ENCODE measurements around the gene CHST13. TPM values are rescaled to one million over a fixed set of nuclear protein-coding genes. Genes with fewer than 3 reads are reported as not detected.

The CHST13 gene
- total RNA-seq, 2 experiments from 2014 or later = not detected

- Mint-ChIP-seq H3K27me3 (no peaks in the 10 kb centered on the region), H3K36me3 (no peaks in the 10 kb centered on the region), H3K4me3 (no peak overlapping the region), H3K4me1 (ENCODE audit: low read depth) (peaks cover 11% of the 10 kb centered on the region), H3K27ac (no peak overlapping the region), H3K9me3 (no peaks in the 10 kb centered on the region)
- POLR2A ChIA-PET = no interaction called here
- intact Hi-C loops (cut with micrococcal nuclease) = no loop called here
- DNase-seq = no peak
- CTCF ChIA-PET = no interaction called here
These were observed 41.3 kb upstream of the CHST13 start for GRCh38 chr3:126482503-126483255.

- DNase-seq = no peak
- ChIA-PET POLR2A (no interaction called here), CTCF (no interaction called here)
- no peaks in the 10 kb centered on the region for H3K36me3 Mint-ChIP-seq
- H3K4me1 Mint-ChIP-seq (ENCODE audit: low read depth) = peaks cover 11% of the 10 kb centered on the region
- intact Hi-C loops (cut with micrococcal nuclease) = no loop called here
- no peak overlapping the region for H3K4me3 Mint-ChIP-seq
- H3K9me3 Mint-ChIP-seq = no peaks in the 10 kb centered on the region
- H3K27ac Mint-ChIP-seq = no peak overlapping the region
- no peaks in the 10 kb centered on the region for H3K27me3 Mint-ChIP-seq
These were observed 40.6 kb upstream of the CHST13 start for GRCh38 chr3:126483321-126483761.

DNA sequence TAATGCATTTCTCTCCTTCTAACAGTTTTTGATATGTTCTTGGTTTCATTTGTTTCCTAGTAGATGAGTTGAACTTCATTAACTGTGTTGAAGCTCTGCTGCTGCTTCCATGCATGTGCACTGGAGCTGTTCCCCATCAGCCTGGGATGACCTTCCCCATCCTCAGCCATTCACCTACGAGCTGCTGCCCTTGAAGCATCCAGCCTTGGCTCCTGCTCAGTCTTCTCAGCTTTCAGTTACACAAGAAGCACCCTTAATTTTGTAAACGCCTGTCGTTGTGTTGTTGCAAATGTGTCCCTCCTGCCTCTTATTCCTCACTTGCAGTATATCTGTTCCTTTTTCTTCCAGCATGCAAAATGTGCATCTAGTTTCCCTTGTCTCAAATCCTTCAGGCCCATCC, 39.8 kb upstream of the CHST13 start:
- H3K4me3 Mint-ChIP-seq = no peak overlapping the region
- no peak for DNase-seq
- no peaks in the 10 kb centered on the region for H3K27me3 Mint-ChIP-seq
- H3K36me3 Mint-ChIP-seq = no peaks in the 10 kb centered on the region
- intact Hi-C loops (cut with micrococcal nuclease) = no loop called here
- ChIA-PET CTCF (no interaction called here), POLR2A (no interaction called here)
- no peaks in the 10 kb centered on the region for H3K9me3 Mint-ChIP-seq
- no peak overlapping the region for H3K27ac Mint-ChIP-seq
- peaks cover 11% of the 10 kb centered on the region for H3K4me1 Mint-ChIP-seq (ENCODE audit: low read depth)

DNA sequence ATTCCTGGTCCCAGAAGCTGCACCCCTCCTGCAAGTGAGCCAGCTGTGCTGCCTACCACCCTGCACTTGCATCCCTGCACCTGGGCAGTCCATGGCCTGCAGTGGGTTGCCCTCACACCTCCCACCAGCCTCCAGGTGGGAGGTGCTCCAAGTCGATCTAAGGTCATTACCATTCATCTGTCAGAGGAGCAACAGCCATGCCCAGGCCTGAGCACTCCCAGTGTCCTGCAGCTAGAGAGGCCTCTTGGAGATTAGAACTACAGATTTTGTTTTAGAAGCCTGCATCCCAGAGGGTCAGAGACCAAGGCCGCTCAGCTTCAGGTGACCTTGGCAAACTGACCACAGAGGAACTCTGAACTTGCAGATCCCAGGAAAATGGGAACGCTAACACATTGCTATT, 39.3 kb upstream of the CHST13 start:
- H3K36me3 Mint-ChIP-seq = no peaks in the 10 kb centered on the region
- H3K9me3 Mint-ChIP-seq = no peaks in the 10 kb centered on the region
- H3K4me3 Mint-ChIP-seq = no peak overlapping the region
- no peak for DNase-seq
- H3K27me3 Mint-ChIP-seq = no peaks in the 10 kb centered on the region
- ChIA-PET POLR2A (no interaction called here), CTCF (no interaction called here)
- no peak overlapping the region for H3K27ac Mint-ChIP-seq
- intact Hi-C loops (cut with micrococcal nuclease) = no loop called here
- peaks cover 11% of the 10 kb centered on the region for H3K4me1 Mint-ChIP-seq (ENCODE audit: low read depth)

DNA sequence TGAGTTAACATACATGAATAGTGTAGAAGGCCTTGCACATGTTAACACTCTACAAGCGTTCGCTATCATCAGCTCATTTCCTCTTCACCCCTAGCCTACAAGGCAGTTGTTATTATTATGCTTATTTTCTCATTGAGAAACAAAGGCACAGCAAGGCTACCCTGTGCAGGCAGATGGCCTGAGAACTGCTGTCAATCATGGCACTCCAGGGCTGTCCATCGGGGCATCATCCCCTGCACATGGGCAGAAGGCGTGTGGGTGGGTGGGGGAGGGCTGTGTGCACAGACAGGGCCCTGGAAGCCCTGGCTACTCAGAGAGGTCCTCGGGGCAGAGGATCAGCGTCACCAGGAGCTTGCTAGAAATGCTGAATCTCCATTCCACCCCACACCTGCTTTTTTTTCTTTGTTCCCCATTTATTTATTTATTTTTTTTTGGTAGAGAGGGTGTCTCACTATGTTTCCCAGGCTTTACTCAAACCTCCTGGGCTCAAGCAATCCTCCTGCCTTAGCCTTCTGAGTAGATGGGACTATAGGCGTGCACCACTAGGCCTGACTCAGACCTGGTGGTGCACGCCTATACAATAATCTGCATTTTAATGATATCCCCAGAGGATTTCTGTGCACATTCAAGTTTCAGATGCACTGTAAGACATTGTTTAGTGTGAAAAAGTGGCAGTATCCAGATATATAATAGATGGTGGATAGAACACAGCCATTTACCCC, 38.6 kb upstream of the CHST13 start:
- intact Hi-C loops (cut with micrococcal nuclease) = no loop called here
- ChIA-PET POLR2A (no interaction called here), CTCF (no interaction called here)
- H3K36me3 Mint-ChIP-seq = no peaks in the 10 kb centered on the region
- no peaks in the 10 kb centered on the region for H3K27me3 Mint-ChIP-seq
- no peaks in the 10 kb centered on the region for H3K9me3 Mint-ChIP-seq
- DNase-seq = no peak
- no peak overlapping the region for H3K27ac Mint-ChIP-seq
- no peak overlapping the region for H3K4me3 Mint-ChIP-seq
- H3K4me1 Mint-ChIP-seq (ENCODE audit: low read depth) = peaks cover 11% of the 10 kb centered on the region

DNA sequence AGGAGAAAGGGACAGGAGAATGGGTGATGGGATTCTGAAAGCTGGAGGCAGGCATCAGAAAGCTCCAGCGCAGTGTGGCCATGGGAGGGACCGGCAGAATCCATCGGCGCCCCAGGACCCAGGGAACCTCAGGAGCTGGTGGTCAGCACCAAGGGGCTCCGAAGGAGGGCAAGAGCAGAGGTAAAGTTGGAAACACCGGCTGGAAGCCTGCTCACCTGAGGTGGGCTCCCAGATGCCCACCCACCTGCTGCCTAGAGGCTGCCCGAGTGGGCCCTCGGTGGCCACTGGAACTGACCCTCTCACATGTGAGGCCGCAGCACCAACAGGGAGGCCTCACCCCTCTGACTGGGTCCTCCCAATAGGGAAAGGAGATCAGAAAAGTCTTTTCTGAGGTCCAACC, 38.0 kb upstream of the CHST13 start:
- Mint-ChIP-seq H3K27me3 (no peaks in the 10 kb centered on the region), H3K4me1 (ENCODE audit: low read depth) (peaks cover 11% of the 10 kb centered on the region), H3K9me3 (no peaks in the 10 kb centered on the region), H3K36me3 (no peaks in the 10 kb centered on the region), H3K27ac (no peak overlapping the region), H3K4me3 (no peak overlapping the region)
- no peak for DNase-seq
- CTCF ChIA-PET = no interaction called here
- POLR2A ChIA-PET = no interaction called here
- intact Hi-C loops (cut with micrococcal nuclease) = no loop called here

DNA sequence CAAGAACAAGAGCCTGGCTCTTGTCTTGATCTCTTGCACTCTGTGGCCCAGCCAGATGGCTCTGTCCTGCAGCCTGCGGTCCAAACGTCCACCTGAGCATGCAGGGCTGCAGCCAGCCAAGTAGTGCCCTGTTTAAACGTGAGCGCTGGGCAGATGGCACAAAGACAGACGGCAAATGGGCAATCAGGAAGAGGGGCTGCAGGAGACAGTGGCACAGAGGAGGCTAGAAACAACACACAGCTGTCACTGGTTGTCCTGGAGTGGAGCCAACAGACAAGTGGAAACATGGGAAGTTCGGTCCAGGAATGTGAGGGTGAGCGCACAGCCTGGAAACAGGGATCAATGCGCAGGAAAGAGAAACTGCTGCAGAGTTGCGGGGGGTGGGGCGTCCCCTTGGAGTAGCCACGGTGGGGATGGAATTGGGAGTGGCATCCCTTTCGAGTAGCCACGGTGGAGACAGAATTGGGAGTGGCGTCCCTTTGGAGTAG, 37.6 kb upstream of the CHST13 start:
- ChIA-PET CTCF (no interaction called here), POLR2A (interaction anchor here (0.6 kb wide), 1 partner anchor 433 kb away, joined by 5 read pairs; no protein-coding TSS in a partner anchor)
- Mint-ChIP-seq H3K27me3 (no peaks in the 10 kb centered on the region), H3K27ac (no peak overlapping the region), H3K4me3 (no peak overlapping the region), H3K9me3 (no peaks in the 10 kb centered on the region), H3K4me1 (ENCODE audit: low read depth) (peaks cover 11% of the 10 kb centered on the region), H3K36me3 (no peaks in the 10 kb centered on the region)
- no peak for DNase-seq
- intact Hi-C loops (cut with micrococcal nuclease) = no loop called here

DNA sequence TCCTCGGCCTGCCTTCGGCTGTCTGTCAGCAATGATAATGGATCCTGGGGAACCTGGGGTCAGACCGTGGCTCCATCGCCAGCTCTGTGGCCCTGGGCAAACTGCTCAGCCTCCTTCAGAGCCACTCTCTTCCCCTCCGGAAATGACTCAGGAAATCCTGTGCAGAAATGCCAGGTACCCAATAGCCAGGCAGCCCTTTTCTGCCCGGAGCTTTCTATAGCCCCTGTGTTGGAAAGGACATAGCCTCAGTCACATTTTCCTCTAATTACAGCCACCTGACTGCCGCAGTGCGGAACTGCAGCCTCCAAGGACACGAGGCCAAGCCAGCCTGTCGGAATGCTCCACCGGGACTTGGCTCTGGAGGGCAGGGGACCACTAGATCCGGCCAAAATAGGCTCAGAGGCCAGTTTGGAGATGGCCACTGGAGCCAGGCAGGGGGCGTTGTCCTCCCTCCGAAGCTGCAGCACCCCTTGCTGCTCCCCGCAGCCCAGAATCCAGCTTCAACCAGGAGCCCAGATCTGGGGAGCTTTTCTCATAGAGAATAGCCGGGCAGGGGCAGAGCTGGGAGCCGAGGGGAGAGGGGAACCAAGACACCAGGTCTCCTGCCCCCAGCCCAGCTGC, 36.7 kb upstream of the CHST13 start:
- ChIA-PET POLR2A (interaction anchor here (0.6 kb wide), 1 partner anchor 432 kb away, joined by 5 read pairs; no protein-coding TSS in a partner anchor), CTCF (no interaction called here)
- no peaks in the 10 kb centered on the region for H3K9me3 Mint-ChIP-seq
- H3K27ac Mint-ChIP-seq = no peak overlapping the region
- no peaks in the 10 kb centered on the region for H3K27me3 Mint-ChIP-seq
- H3K4me1 Mint-ChIP-seq (ENCODE audit: low read depth) = peaks cover 11% of the 10 kb centered on the region
- H3K36me3 Mint-ChIP-seq = no peaks in the 10 kb centered on the region
- intact Hi-C loops (cut with micrococcal nuclease) = no loop called here
- peak; percentile 24 for DNase-seq
- H3K4me3 Mint-ChIP-seq = no peak overlapping the region

DNA sequence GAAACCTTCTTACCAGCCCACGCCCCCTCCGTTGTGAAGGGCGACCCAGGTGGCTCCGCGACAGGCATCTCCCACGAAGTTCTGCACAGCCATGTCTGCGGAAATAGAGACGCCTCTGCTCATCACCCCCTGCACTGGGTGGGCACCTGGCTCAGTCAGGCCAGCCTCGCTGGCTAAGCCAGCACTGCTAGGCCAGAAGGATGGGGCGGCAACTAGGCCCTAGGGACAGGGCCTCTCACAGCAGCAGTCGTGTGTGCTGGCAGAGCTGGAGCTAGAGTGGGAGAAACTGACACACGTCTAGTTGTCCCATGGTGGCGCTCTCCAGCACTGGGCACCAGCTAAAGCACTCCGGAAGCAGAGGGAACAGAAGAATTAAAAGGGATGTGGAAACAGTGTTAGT, 35.8 kb upstream of the CHST13 start:
- ChIA-PET POLR2A (no interaction called here), CTCF (no interaction called here)
- intact Hi-C loops (cut with micrococcal nuclease) = no loop called here
- H3K4me1 Mint-ChIP-seq (ENCODE audit: low read depth) = peaks cover 12% of the 10 kb centered on the region
- no peak for DNase-seq
- H3K36me3 Mint-ChIP-seq = no peaks in the 10 kb centered on the region
- no peak overlapping the region for H3K4me3 Mint-ChIP-seq
- H3K27ac Mint-ChIP-seq = no peak overlapping the region
- no peaks in the 10 kb centered on the region for H3K9me3 Mint-ChIP-seq
- no peaks in the 10 kb centered on the region for H3K27me3 Mint-ChIP-seq

DNA sequence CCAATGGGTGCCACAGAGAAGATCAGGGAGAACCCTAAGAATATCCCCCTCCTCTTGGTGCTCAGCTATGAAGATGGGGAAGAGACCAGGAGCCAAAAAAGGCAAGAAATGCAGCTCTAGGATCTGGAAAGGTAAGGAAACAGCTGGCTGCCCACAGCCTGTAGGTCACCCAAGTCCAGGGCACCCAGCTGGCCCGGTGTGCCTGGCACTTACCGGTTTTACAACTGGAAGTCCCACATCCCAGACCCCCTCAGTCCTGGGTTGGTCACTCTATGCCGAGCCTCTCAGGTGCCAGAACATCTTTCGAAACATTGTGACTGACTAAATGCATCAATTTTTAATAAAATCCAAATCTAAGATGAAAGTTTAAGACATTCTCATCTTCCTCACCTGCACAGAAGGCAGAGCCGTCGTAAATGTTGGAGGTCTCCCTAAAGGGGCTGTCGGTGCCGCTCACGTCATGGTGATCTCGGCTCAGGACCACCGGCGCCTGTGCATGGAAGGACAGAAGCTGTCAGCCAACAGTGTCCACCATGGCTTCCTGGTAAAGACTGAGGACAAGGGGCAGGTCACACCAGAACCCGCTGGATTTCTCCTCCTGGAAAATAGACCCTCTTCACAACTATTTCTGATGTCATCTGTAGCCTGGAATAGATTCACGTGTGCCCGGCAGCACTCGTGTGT, 34.9 kb upstream of the CHST13 start:
- DNase-seq = no peak
- Mint-ChIP-seq H3K27ac (no peak overlapping the region), H3K36me3 (no peaks in the 10 kb centered on the region), H3K4me1 (ENCODE audit: low read depth) (peaks cover 14% of the 10 kb centered on the region), H3K9me3 (no peaks in the 10 kb centered on the region), H3K27me3 (no peaks in the 10 kb centered on the region), H3K4me3 (no peak overlapping the region)
- intact Hi-C loops (cut with micrococcal nuclease) = no loop called here
- POLR2A ChIA-PET = no interaction called here
- CTCF ChIA-PET = no interaction called here

- no peaks in the 10 kb centered on the region for H3K27me3 Mint-ChIP-seq
- H3K4me1 Mint-ChIP-seq (ENCODE audit: low read depth) = peaks cover 14% of the 10 kb centered on the region
- CTCF ChIA-PET = no interaction called here
- no peak overlapping the region for H3K4me3 Mint-ChIP-seq
- H3K9me3 Mint-ChIP-seq = no peaks in the 10 kb centered on the region
- no peaks in the 10 kb centered on the region for H3K36me3 Mint-ChIP-seq
- POLR2A ChIA-PET = no interaction called here
- H3K27ac Mint-ChIP-seq = no peak overlapping the region
- no peak for DNase-seq
- intact Hi-C loops (cut with micrococcal nuclease) = no loop called here
These were observed 33.3 kb upstream of the CHST13 start for GRCh38 chr3:126490619-126491018.

DNA sequence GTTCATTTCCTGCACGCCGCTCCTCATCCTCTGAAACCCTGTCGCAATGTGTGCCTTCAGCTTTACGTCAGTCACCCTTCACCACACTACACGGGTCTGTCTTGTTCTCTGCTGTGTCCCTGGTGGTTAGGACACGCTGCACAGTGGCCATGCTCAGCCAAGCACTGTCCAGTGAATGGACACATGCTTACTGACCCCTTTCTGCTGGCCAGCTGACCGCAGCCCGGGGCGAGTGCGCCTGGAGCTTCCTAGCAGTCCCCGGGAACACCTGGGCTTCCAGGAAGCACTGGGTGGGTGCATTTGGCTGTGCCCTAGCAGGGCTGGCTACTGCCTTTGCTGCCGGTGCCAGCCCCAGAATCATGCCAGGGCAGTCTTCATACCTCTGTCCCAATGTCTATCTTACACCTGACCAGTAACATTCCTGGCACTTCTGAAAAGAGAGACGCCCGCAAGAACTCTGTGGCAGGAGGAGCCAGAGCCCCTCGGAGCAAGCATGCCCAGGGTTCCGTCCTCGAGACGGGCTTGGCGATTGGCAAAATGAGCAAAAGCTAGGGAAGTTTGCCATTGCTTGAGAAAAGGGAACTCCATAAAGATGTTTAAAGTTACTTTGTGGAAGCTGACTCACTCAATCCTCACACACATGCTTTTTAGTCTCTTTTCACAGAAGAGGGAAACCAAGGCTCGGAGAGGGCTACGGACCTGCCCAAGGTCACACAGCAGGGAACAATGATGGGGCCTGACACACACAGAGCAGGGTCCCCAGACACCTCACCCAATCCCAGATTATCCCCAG, 32.5 kb upstream of the CHST13 start:
- no peak for DNase-seq
- Mint-ChIP-seq H3K27me3 (no peaks in the 10 kb centered on the region), H3K9me3 (no peaks in the 10 kb centered on the region), H3K27ac (no peak overlapping the region), H3K36me3 (no peaks in the 10 kb centered on the region), H3K4me1 (ENCODE audit: low read depth) (peaks cover 12% of the 10 kb centered on the region), H3K4me3 (no peak overlapping the region)
- ChIA-PET POLR2A (no interaction called here), CTCF (no interaction called here)
- intact Hi-C loops (cut with micrococcal nuclease) = no loop called here

Measured in activated CD4-positive, alpha-beta memory T cell treated with anti-CD3 and anti-CD28 coated beads for 36 hours (primary cell).